Cardiac muscle cell (in vitro differentiated cells and primary cell): Measurements from ENCODE around the gene LKAAEAR1. TPM values are rescaled to one million over a fixed set of nuclear protein-coding genes. Genes with fewer than 3 reads are reported as not detected.

ENCODE experiments used
- DNase-seq, 2 donors: peaks; one replicate each; pipeline versions ENCODE4 v3.0.0 to v3.0.0-alpha.2; 2010 to 2017; ENCODE audit warnings: low read depth in 1 of 2, low spot score in 1 of 2
- H3K27ac ChIP-seq: fragments of 200-600 bp; sonication (generic); 2 replicates; pipeline ENCODE4 v1.5.1; 2016
- H3K27me3 ChIP-seq: fragments of 200-600 bp; sonication (generic); 2 replicates; pipeline ENCODE4 v1.6.0; 2016; ENCODE audit warnings: control low read depth
- H3K36me3 ChIP-seq: fragments of 200-600 bp; sonication (generic); 2 replicates; pipeline ENCODE4 v1.5.1; 2016; ENCODE audit warnings: control low read depth
- H3K4me1 ChIP-seq: fragments of 200-600 bp; sonication (generic); 2 replicates; pipeline ENCODE4 v1.8.1; 2017; ENCODE audit warnings: low read depth, mild to moderate bottlenecking, mixed run types
- H3K4me3 ChIP-seq: fragments of 200-600 bp; sonication (generic); 2 replicates; pipeline ENCODE4 v1.5.1; 2016; ENCODE audit warnings: mild to moderate bottlenecking
- H3K9me3 ChIP-seq: fragments of 200-600 bp; sonication (generic); 2 replicates; pipeline ENCODE4 v1.5.1; 2017; ENCODE audit warnings: low read depth, mild to moderate bottlenecking, control low read depth
- polyA plus RNA-seq: library from polyadenylated mRNA; unstranded; fragments of >200 nt; fragmentation: Nextera tagmentation; extraction: Ambion mirVana; gene quantifications from 2 replicates; pipeline ENCODE4 v1.2.1, GENCODE V29; 2016
- total RNA-seq: library from RNA; depleted of rRNA; stranded (reverse); fragments of >200 nt; gene quantifications from 2 replicates; pipeline ENCODE4 v1.2.3, GENCODE V29; 2016
- TF ChIP-seq, protein P1 (sequence below): IDR thresholded peaks from 2 replicates; pipeline ENCODE4 v1.5.1; 2012; ENCODE audit warnings: low read depth, mild to moderate bottlenecking, low read length

The LKAAEAR1 gene
- total and polyA plus RNA-seq, 2 experiments from 2014 or later = 0.21 to 2.2 TPM

DNA sequence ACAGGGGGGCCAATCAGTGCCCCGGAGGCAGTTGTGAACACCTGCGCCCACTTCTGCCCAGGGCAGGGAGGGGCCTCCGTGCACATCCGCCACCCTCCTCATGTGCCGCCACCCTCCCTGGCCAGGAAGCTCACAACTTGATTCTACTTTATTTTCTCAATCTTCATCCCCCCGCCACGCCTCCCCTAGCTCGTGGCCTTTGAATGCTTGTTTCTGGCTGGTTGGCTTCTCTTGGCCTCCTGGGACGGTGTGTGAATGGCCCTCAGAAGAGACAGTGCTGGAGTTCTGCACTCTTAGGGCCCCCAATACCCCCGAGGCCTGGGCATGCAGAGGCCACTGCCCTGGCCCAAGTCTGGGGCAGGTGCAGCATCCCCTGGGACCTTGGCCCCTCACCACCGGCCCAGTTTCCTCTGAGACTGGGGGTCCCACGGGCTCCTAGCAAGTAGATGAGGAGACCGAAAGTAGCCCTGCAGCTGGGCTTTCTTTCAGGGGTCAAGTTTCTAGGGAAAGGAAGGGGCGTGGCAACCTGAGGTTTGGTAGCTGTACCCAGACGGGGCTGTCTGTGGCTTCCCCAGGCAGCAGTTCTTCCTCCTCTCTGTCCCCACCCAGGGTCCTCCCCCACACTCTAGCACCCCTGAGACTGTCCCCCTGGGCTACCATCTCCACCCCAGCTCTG is 6.2 kb downstream of the LKAAEAR1 start:
- no peak overlapping the region for H3K4me3 ChIP-seq
- DNase-seq = no peak
- no peak overlapping the region for H3K27ac ChIP-seq
- peaks cover 17% of the 10 kb centered on the region for H3K4me1 ChIP-seq
- no peaks in the 10 kb centered on the region for H3K9me3 ChIP-seq
- TF ChIP-seq, protein P1, sequence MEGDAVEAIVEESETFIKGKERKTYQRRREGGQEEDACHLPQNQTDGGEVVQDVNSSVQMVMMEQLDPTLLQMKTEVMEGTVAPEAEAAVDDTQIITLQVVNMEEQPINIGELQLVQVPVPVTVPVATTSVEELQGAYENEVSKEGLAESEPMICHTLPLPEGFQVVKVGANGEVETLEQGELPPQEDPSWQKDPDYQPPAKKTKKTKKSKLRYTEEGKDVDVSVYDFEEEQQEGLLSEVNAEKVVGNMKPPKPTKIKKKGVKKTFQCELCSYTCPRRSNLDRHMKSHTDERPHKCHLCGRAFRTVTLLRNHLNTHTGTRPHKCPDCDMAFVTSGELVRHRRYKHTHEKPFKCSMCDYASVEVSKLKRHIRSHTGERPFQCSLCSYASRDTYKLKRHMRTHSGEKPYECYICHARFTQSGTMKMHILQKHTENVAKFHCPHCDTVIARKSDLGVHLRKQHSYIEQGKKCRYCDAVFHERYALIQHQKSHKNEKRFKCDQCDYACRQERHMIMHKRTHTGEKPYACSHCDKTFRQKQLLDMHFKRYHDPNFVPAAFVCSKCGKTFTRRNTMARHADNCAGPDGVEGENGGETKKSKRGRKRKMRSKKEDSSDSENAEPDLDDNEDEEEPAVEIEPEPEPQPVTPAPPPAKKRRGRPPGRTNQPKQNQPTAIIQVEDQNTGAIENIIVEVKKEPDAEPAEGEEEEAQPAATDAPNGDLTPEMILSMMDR = no peak
- H3K36me3 ChIP-seq = no peaks in the 10 kb centered on the region
- no peaks in the 10 kb centered on the region for H3K27me3 ChIP-seq

DNA sequence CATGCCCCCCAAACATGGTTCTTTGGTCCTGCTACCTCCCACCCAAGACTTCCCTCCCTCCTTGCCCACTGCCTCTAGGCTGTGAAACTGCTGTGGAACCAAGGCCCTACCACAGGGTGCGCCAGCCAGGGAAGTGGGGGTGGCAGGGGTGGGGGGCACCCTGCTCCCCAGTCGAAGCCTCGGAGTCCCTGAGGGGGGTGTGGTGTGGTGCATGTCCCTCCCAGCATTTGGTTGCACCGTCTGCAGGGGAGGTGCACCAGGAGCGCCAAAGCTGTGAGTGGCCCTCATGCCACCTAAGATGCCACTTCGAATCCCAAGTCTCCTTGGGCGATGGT is 6.7 kb downstream of the LKAAEAR1 start:
- no peaks in the 10 kb centered on the region for H3K9me3 ChIP-seq
- peaks cover 17% of the 10 kb centered on the region for H3K4me1 ChIP-seq
- no peak overlapping the region for H3K27ac ChIP-seq
- TF ChIP-seq, protein P1 = no peak
- DNase-seq = no peak
- no peaks in the 10 kb centered on the region for H3K27me3 ChIP-seq
- H3K36me3 ChIP-seq = no peaks in the 10 kb centered on the region
- H3K4me3 ChIP-seq = no peak overlapping the region

DNA sequence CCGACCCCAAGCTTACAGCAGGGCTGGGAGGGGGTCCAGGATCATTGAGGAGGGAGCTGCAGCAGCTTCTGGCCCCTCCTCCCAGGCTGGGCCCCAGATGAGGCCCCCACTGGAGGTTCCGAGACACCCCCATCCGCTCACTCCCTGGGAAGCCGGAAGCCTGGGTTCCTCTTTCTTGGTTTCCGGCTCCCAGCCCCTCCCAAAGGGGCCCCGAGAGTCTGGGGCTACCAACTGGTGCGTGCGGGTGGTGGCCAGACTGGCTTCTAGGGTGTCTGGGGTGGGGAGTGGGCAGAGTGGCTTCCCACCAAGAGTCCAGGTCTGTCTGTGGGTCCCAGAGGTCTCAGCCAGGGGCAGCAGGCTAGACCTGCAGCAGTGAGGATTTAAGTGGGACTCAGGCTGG is 7.1 kb downstream of the LKAAEAR1 start:
- Histone ChIP-seq H3K36me3 (peaks cover under 1% of the 10 kb centered on the region), H3K27me3 (no peaks in the 10 kb centered on the region), H3K4me1 (peaks cover 12% of the 10 kb centered on the region), H3K27ac (no peak overlapping the region), H3K4me3 (no peak overlapping the region), H3K9me3 (no peaks in the 10 kb centered on the region)
- no peak for DNase-seq
- TF ChIP-seq, protein P1 = no peak

DNA sequence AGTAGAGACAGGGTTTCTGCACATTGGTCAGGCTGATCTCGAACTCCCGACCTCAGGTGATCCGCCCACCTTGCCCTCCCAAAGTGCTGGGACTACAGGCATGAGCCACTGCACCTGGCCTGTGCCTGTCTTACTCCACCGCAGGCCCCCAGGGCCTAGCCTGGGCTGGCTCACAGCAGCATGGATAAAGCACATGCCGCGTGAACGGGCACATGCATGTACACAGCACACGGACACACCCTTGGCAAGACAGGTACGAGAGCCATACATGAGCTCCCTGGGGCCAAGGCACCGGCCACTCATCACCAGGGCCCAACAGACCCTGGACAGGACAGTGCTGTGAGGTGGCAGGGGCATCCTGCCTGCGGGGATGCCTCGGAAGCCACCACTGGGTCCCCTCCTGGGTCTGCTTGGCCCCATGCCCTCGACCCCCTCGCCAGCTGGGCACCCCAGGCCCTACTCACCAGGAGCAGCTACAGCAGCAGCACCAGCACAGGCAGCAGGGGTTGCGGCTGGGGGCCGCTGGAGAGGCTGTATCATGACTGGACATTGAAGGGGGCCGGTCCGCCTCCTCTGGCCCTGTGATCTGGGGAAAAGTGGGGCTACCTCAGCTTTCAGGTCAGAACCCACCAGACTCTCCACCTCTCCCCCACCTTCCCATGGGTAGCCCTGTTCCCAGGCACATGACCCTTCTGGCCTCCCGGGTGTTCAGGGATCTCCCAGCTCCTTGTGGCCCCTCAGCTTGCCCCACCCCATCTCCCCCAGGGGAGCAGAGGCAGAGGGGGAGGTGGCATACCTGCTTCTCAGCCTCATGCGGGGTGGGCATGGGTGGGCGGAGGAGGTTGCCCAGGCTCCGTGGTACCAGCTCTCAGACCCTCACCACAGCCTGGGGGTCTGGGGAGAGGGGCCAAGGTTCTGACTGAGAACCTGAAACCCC is 7.9 kb downstream of the LKAAEAR1 start:
- no peak overlapping the region for H3K27ac ChIP-seq
- peaks cover 8% of the 10 kb centered on the region for H3K4me1 ChIP-seq
- H3K4me3 ChIP-seq = no peak overlapping the region
- no peaks in the 10 kb centered on the region for H3K9me3 ChIP-seq
- no peaks in the 10 kb centered on the region for H3K27me3 ChIP-seq
- TF ChIP-seq, protein P1 = no peak
- H3K36me3 ChIP-seq = peaks cover 4% of the 10 kb centered on the region
- no peak for DNase-seq

DNA sequence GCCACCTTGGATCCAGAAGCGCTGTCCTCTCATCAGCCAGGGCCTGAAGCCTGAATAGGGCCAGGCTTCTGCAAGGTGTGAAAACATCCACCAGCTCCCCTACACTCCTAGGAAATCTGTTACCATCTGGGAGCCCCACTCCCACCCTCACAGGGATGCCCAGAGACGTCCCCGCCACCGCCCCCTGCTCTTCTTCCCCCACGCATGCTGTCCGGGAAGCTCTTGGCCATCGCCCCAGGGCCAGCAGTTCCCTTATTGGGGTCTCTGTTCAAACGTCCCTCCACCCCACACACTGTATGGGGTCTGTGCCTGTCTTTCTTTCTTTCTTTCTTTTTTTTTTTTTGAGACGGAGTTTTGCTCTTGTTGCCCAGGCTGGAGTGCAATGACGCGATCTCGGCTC is 8.6 kb downstream of the LKAAEAR1 start:
- no peak overlapping the region for H3K4me3 ChIP-seq
- DNase-seq = no peak
- no peak overlapping the region for H3K27ac ChIP-seq
- TF ChIP-seq, protein P1 = no peak
- H3K9me3 ChIP-seq = no peaks in the 10 kb centered on the region
- H3K27me3 ChIP-seq = no peaks in the 10 kb centered on the region
- peaks cover 5% of the 10 kb centered on the region for H3K4me1 ChIP-seq
- H3K36me3 ChIP-seq = peaks cover 4% of the 10 kb centered on the region
